H9 (cell line): ENCODE data around the gene TLCD3A. TPM values are rescaled to one million over a fixed set of nuclear protein-coding genes. Genes with fewer than 3 reads are reported as not detected.

Experiments
- DNase-seq: peaks from one replicate; pipeline ENCODE4 v3.0.0-alpha.2; 2017
- H2AFZ ChIP-seq: one replicate; pipeline ENCODE4 v1.6.1; 2013; ENCODE audit warnings: mild to moderate bottlenecking, low read length, control low read depth, moderate library complexity
- H2AK5ac ChIP-seq: 2 replicates; pipeline ENCODE4 v1.6.1; 2013; ENCODE audit warnings: low read length, control low read depth, mixed read lengths; ENCODE audit not compliant: insufficient read length
- H2BK120ac ChIP-seq: one replicate; pipeline ENCODE4 v1.6.1; 2013; ENCODE audit warnings: low read depth, mild to moderate bottlenecking, low read length, control low read depth, inconsistent platforms; ENCODE audit not compliant: poor library complexity, severe bottlenecking
- H2BK12ac ChIP-seq: 2 replicates; pipeline ENCODE4 v1.6.1; 2013; ENCODE audit warnings: low read length, control low read depth, mixed read lengths, low read depth; ENCODE audit not compliant: insufficient read length
- H2BK15ac ChIP-seq: 2 replicates; pipeline ENCODE4 v1.6.1; 2013; ENCODE audit warnings: low read depth, low read length, control low read depth
- H2BK20ac ChIP-seq: one replicate; pipeline ENCODE4 v1.6.1; 2013; ENCODE audit warnings: low read depth, mild to moderate bottlenecking, low read length, control low read depth, inconsistent platforms; ENCODE audit not compliant: poor library complexity, severe bottlenecking
- H2BK5ac ChIP-seq: 2 replicates; pipeline ENCODE4 v1.6.1; 2013; ENCODE audit warnings: low read length, control low read depth, mixed read lengths; ENCODE audit not compliant: insufficient read length
- H3K14ac ChIP-seq: 2 replicates; pipeline ENCODE4 v1.6.1; 2013; ENCODE audit warnings: low read length, control low read depth; ENCODE audit not compliant: insufficient read depth
- H3K18ac ChIP-seq: 2 replicates; pipeline ENCODE4 v1.6.1; 2013; ENCODE audit warnings: low read depth, mild to moderate bottlenecking, mixed read lengths, low read length, control low read depth; ENCODE audit not compliant: insufficient read length
- H3K23ac ChIP-seq: 2 replicates; pipeline ENCODE4 v1.6.1; 2013; ENCODE audit warnings: low read length, control low read depth, mixed read lengths, low read depth; ENCODE audit not compliant: insufficient read length
- H3K23me2 ChIP-seq: 2 replicates; pipeline ENCODE4 v1.6.1; 2013; ENCODE audit warnings: low read depth, mild to moderate bottlenecking, mixed read lengths, low read length, control low read depth; ENCODE audit not compliant: insufficient read length, poor library complexity, severe bottlenecking
- H3K27ac ChIP-seq: 2 replicates; pipeline ENCODE4 v1.5.1; 2013; ENCODE audit warnings: low read length, control low read depth, mixed read lengths, low read depth; ENCODE audit not compliant: insufficient read length
- H3K27me3 ChIP-seq: 2 replicates; pipeline ENCODE4 v1.6.1; 2013; ENCODE audit warnings: low read length, control low read depth, inconsistent platforms; ENCODE audit not compliant: insufficient read depth
- H3K4ac ChIP-seq: 2 replicates; pipeline ENCODE4 v1.6.1; 2013; ENCODE audit warnings: low read depth, mild to moderate bottlenecking, control low read depth, inconsistent platforms, low read length, moderate library complexity
- H3K4me1 ChIP-seq: 2 replicates; pipeline ENCODE4 v1.6.1; 2013; ENCODE audit warnings: low read length, control low read depth, inconsistent platforms; ENCODE audit not compliant: insufficient read depth
- H3K4me2 ChIP-seq: 2 replicates; pipeline ENCODE4 v1.6.1; 2013; ENCODE audit warnings: low read length, control low read depth, mixed read lengths; ENCODE audit not compliant: insufficient read length, insufficient read depth
- H3K56ac ChIP-seq: 2 replicates; pipeline ENCODE4 v1.6.1; 2013; ENCODE audit warnings: low read depth, mild to moderate bottlenecking, mixed read lengths, low read length, control low read depth; ENCODE audit not compliant: insufficient read length
- H3K79me1 ChIP-seq: 2 replicates; pipeline ENCODE4 v1.6.1; 2013; ENCODE audit warnings: low read depth, mild to moderate bottlenecking, moderate library complexity, low read length, control low read depth, inconsistent platforms; ENCODE audit not compliant: insufficient read depth, poor library complexity, severe bottlenecking
- H3K79me2 ChIP-seq: 2 replicates; pipeline ENCODE4 v1.6.1; 2013; ENCODE audit warnings: low read length, control low read depth, inconsistent platforms; ENCODE audit not compliant: insufficient read depth
- H3K9ac ChIP-seq: 2 replicates; pipeline ENCODE4 v1.6.1; 2013; ENCODE audit warnings: low read length, control low read depth, mixed read lengths; ENCODE audit not compliant: insufficient read length; ENCODE audit errors: extremely low read depth
- H3K9me3 ChIP-seq: one replicate; pipeline ENCODE4 v1.6.1; 2013; ENCODE audit warnings: low read depth, low read length, inconsistent platforms; ENCODE audit not compliant: control insufficient read depth
- H3T11ph ChIP-seq: one replicate; pipeline ENCODE4 v1.6.1; 2013; ENCODE audit warnings: mild to moderate bottlenecking, low read length, control low read depth, inconsistent platforms
- H4K20me1 ChIP-seq: one replicate; pipeline ENCODE4 v1.6.1; 2013; ENCODE audit not compliant: control insufficient read depth, insufficient read length, insufficient read depth
- H4K5ac ChIP-seq: 2 replicates; pipeline ENCODE4 v1.6.1; 2013; ENCODE audit warnings: low read depth, mild to moderate bottlenecking, mixed read lengths, low read length, control low read depth; ENCODE audit not compliant: insufficient read length
- H4K8ac ChIP-seq: replicated peaks from 2 replicates; pipeline ENCODE4 v1.6.1; 2013; ENCODE audit warnings: low read length, control low read depth, mixed read lengths, low read depth; ENCODE audit not compliant: insufficient read length
- H4K91ac ChIP-seq: 2 replicates; pipeline ENCODE4 v1.6.1; 2013; ENCODE audit warnings: low read depth, mild to moderate bottlenecking, moderate library complexity, mixed read lengths, low read length, control low read depth; ENCODE audit not compliant: insufficient read length
- H3K27ac Mint-ChIP-seq, 3 experiments: 2 replicates in 2 of 3; 3 replicates in 1 of 3; pipeline ENCODE4 v1.8.0; 2020 to 2021; ENCODE audit warnings: mixed read lengths in 3 of 3, mild to moderate bottlenecking in 1 of 3, moderate library complexity in 1 of 3
- H3K27me3 Mint-ChIP-seq: 2 replicates; pipeline ENCODE4 v1.8.0; 2021; ENCODE audit warnings: low read depth, mild to moderate bottlenecking, moderate library complexity, mixed read lengths
- H3K36me3 Mint-ChIP-seq, 3 experiments: 2 replicates in 2 of 3; 3 replicates in 1 of 3; pipeline ENCODE4 v1.8.0; 2020 to 2021; ENCODE audit warnings: low read depth in 3 of 3, mixed read lengths in 3 of 3; ENCODE audit not compliant: insufficient read depth in 1 of 3
- H3K4me1 Mint-ChIP-seq, 2 experiments: 2 replicates each; pipeline ENCODE4 v1.8.0; 2020; ENCODE audit warnings: mixed read lengths in 2 of 2
- H3K4me3 Mint-ChIP-seq, 2 experiments: 2 replicates in 1 of 2; 3 replicates in 1 of 2; pipeline ENCODE4 v1.8.0; 2020 to 2021; ENCODE audit warnings: mild to moderate bottlenecking in 2 of 2, mixed read lengths in 2 of 2, moderate library complexity in 1 of 2
- H3K9me3 Mint-ChIP-seq, 2 experiments: 2 replicates in 1 of 2; 3 replicates in 1 of 2; pipeline ENCODE4 v1.8.0; 2020; ENCODE audit warnings: mild to moderate bottlenecking in 2 of 2, mixed read lengths in 2 of 2, moderate library complexity in 1 of 2
- WGBS: extraction: QIAGEN DNeasy Blood & Tissue Kit; methylation state at CpG from one replicate; pipeline ENCODE4 v1.1.7; 2013; ENCODE audit warnings: missing lambda C conversion rate, low lambda C conversion rate, mixed read lengths; ENCODE audit not compliant: insufficient read length; ENCODE audit errors: extremely low coverage; 5-methylcytosine and 5-hydroxymethylcytosine counted together
- total RNA-seq: library from RNA; stranded (reverse); gene quantifications from 2 replicates; pipeline ENCODE4 v1.2.1, GENCODE V29; 2021
- TF ChIP-seq, protein P1 (sequence below): fragments of 200-600 bp; sonication (generic); conservative IDR thresholded peaks from 3 replicates; pipeline ENCODE4 v1.8.0; 2021; ENCODE audit warnings: antibody characterized with exemption, mild to moderate bottlenecking

Gene TLCD3A
- total RNA-seq, 1 experiment from 2014 or later, result 29.6 TPM

DNA sequence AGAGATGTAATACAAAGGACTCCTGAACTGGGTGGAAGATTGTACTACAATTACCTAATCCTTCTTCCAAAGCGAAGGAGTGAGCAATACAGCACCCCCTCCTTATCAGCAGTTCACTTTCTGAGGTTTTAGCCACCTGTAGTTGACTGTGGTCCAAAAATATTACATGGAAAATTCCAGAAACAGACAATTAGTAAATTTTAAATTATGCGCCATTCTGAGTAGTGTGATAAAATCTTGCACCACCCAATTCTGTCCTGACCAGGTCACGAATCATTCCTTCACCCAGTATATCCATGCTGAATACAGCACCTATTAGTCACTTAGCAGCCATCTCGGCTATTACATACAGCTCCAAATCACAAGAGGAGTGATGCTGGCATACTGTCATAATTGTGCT lies 41.0 kb upstream of the TLCD3A start:
- H3K27me3 ChIP-seq, result no peaks in the 10 kb centered on the region
- H3K4me1 Mint-ChIP-seq, result peaks cover 5 to 6% of the 10 kb centered on the region in 2 experiments
- H2BK15ac ChIP-seq, result no peak overlapping the region
- H3K14ac ChIP-seq, result no peak overlapping the region
- no peaks in the 10 kb centered on the region for H4K20me1 ChIP-seq
- no peaks in the 10 kb centered on the region for H3K27me3 Mint-ChIP-seq
- no peak overlapping the region for H4K5ac ChIP-seq
- H3K56ac ChIP-seq, result no peak overlapping the region
- H2AFZ ChIP-seq, result no peak overlapping the region
- no peak for DNase-seq
- H2BK5ac ChIP-seq, result no peak overlapping the region
- no peaks in the 10 kb centered on the region for H3K23me2 ChIP-seq
- no peak overlapping the region for H2BK12ac ChIP-seq
- no peak overlapping the region for H4K8ac ChIP-seq
- H3K9me3 Mint-ChIP-seq, result no peaks in the 10 kb centered on the region
- H3T11ph ChIP-seq, result no peak overlapping the region
- H3K36me3 Mint-ChIP-seq, result peaks cover 7 to 29% (median 8%) of the 10 kb centered on the region in 3 experiments; a peak in 6 of 7 replicates
- H3K18ac ChIP-seq, result no peak overlapping the region
- H3K79me1 ChIP-seq, result peaks cover 1% of the 10 kb centered on the region
- no peak overlapping the region for H4K91ac ChIP-seq
- no peaks in the 10 kb centered on the region for H3K9me3 ChIP-seq
- H3K27ac ChIP-seq, result no peak overlapping the region
- no peak overlapping the region for H3K4me3 Mint-ChIP-seq
- no peak overlapping the region for H3K23ac ChIP-seq
- H2BK20ac ChIP-seq, result no peak overlapping the region
- H2AK5ac ChIP-seq, result no peak overlapping the region
- no peaks in the 10 kb centered on the region for H3K79me2 ChIP-seq
- no peak overlapping the region for H3K27ac Mint-ChIP-seq
- H2BK120ac ChIP-seq, result no peak overlapping the region
- H3K4me1 ChIP-seq, result no peaks in the 10 kb centered on the region; the same call in 1 of the 2 replicates
- no peak overlapping the region for H3K4me2 ChIP-seq
- no CpG with 5 or more reads among the region's 4 CpGs for WGBS
- H3K9ac ChIP-seq, result no peak overlapping the region
- TF ChIP-seq, protein P1, sequence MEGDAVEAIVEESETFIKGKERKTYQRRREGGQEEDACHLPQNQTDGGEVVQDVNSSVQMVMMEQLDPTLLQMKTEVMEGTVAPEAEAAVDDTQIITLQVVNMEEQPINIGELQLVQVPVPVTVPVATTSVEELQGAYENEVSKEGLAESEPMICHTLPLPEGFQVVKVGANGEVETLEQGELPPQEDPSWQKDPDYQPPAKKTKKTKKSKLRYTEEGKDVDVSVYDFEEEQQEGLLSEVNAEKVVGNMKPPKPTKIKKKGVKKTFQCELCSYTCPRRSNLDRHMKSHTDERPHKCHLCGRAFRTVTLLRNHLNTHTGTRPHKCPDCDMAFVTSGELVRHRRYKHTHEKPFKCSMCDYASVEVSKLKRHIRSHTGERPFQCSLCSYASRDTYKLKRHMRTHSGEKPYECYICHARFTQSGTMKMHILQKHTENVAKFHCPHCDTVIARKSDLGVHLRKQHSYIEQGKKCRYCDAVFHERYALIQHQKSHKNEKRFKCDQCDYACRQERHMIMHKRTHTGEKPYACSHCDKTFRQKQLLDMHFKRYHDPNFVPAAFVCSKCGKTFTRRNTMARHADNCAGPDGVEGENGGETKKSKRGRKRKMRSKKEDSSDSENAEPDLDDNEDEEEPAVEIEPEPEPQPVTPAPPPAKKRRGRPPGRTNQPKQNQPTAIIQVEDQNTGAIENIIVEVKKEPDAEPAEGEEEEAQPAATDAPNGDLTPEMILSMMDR, result no peak
- H3K4ac ChIP-seq, result no peak overlapping the region
